ENCODE measurements around the gene REXO4. TPM values are rescaled to one million over a fixed set of nuclear protein-coding genes. Genes with fewer than 3 reads are reported as not detected.
"Not testable (repeated sequence)": the region's sequence is repeated elsewhere in the genome, so short reads cannot be mapped to it uniquely, and the experiment has no call there.

The REXO4 gene
- total RNA-seq, 1 donor = 29.9 TPM

DNA sequence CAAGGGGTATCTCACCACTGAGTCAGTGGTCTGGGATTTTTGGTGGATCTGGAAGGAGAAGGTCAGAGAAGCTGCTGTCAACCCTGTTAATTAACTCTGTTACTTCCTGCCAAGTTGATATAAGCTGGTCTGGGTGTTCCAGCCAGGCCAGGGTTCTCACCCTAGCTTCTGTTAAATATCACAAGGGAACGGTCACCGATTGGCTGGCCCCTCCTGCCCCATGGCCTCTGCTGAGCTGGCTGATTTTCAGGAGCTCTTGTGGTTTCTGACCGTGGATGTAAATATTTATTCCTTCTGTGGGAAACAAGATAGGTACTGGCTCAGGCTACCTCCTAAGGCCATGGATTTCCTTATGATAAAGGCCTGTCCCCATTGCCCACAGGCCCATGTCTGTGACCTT is 5.4 kb upstream of the REXO4 start:
- DNase-seq (ENCODE audit: low read depth in 2 of 3, low spot score in 2 of 3) = no peak

DNA sequence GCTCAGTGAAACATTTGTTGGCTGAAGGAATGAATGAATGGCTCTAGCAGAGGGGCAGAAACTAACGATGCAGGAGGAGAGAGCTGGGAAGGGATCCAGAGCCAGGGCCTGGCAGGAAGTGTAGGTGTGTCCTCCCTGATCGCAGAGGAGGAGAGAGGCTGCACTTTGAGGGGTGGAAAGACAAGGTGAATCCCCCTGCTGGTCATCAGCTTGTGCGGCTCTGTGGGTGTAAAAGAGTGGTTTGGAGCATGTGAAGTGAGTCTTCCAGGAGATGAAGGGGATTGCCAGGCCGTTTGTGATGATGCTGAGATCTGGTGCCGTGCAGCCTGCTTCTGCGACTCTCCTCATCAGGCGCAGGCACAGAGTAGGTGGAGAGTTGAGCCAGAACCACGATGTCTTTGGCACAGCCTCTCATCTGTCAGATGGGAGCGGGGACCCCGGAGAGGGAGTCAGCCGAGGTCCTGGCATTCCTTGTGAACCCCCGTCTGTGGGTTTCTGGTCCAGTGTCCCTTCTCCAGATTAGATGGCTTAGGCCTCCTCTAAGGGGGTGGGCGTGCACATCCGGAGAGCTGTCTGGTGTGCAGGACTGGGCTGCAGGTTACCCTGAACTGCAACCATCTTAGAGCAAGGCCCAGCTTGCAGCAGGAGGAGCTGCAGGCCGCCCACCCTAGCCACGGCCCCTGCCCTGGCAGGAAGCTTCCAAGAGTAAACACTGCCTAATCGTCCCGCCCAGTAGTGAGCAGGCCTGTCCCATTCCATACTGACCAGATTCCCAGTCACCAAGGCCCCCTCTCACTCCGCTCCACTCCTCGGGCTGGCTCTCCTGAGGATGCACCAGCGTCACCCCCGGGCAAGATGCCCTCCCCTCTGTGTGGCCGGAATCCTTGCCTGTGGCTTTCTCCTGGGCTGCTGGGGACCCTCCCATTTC is 4.1 kb upstream of the REXO4 start, which contains the start of gene ADAMTS13:
ADAMTS13 (plus strand) TSS at position 753 of the 928 bp plus-strand sequence; CDS start at position 830, 77 bp downstream.
- DNase-seq (ENCODE audit: low read depth in 2 of 3, low spot score in 2 of 3) = no peak

DNA sequence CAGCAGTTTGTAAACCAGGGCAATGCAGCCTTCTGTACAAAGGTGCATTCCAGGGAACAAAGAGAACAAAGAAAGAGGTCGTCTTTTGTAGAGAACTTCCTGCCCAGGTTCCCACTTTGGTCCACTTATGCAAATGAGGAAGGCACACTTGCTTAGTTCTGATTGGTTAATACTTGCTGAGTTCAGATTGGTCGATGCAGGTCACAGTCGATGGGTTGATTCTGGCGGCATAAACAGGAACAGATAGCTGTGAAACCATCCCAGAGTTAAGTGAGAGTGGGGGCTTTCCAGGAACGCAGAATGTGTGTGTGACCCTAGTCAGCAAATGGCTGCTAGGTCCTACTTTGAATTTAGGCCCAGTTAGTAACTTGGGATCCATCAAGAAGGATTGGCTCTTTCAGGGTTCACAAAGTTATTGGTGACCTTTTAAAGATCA is 2.6 kb upstream of the REXO4 start:
- DNase-seq (ENCODE audit: low read depth in 2 of 3, low spot score in 2 of 3) = peak in 2 of 3 donors; percentile 42 to 45

DNA sequence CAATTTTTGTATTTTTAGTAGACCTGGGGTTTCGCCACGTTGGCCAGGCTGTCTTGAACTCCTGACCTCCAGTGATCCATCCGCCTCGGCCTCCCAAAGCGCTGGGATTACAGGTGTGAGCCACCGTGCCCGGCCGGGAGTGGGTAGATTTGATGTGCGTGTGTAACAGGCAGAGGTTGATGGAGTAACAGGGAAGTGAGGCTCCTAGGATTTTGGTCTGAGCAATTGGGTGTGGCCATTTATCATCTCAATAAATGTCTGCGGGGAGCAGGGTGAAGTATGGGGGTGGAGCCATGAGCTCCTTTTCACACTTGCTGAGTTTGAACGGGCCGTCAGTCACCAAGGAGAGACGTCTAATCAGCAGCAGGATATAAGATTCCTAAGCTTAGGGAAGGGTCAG is 1.2 kb upstream of the REXO4 start:
- no peak for DNase-seq (ENCODE audit: low read depth in 2 of 3, low spot score in 2 of 3)

DNA sequence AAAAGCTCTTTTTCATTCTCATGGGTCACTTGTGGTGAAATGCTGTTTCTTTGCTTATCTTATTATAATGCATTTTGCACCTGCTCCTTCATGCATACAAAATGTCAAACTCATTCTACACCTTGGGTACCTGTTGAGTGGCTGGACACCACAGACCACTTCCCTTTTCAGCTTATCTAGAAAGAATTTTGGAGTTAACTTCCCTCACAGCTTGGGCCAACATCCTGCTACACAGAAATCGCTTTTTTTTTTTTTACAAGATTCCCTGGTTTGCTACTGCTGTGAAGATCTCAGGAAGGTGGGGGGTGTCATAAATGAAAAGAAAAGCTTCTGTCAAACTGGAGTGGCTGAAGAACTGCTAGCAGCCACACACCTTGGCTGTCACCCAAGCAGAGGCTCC is 2.6 kb downstream of the REXO4 start:
- peak in 2 of 3 donors; percentile 30 to 53 for DNase-seq (ENCODE audit: low read depth in 2 of 3, low spot score in 2 of 3)

DNA sequence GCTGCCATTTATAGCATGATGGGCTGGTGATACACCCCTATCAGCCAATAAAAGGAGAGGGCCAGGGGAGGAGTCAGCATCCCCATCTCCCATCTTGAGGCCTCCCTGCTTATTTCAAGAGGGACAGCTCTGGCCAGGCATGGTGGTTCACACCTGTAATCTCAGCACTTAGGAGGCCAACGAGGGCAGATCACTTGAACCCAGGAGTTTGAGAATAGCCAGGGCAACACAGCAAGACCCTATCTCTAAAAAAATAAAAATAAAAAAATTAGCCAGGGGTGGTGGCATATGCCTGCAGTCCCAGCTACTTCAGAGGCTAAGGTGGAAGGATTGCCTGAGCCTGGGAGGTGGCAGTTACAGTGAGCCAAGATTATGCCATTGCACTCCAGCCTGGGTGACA is 9.8 kb downstream of the REXO4 start:
- DNase-seq (ENCODE audit: low read depth in 2 of 3, low spot score in 2 of 3) = no peak

DNA sequence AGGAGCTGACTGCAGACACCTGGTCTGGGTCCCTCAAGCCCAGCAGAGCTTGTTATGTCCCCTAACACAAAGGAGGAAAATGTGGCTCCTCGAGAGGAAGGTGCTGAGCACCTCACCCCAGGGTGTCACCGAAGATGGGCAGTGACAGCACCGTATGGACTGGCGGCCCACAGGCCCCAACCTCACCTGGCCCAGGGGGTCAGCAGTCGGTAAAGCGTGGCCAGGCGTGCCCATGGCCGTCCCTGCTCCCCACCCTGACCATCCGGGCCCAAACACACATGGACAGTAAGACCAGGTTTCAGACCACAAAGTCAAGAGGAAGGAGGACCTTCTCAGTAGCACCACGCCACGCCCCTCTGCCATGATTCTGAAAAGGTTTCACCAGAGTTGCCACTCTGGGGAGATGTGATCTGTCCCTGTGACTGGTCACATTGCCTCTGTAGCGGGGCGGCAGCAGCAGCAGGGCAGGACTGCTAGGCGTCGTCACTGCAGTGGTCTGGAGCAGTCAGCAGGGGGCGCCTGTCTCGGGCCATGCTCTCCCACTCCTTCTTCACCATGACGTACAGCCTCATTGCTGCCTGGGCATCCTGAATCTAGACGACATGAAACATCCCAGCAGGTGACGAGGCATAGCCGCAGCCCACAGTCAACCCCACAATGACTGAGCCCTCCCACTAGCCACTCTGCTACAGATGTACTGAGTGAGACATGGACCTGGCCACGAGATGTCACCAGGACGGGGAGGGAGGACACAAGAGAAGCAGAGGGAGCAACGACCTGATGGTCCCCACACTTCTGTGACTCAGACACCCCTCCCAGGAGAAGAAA is 11.1 kb downstream of the REXO4 start:
- peak; percentile 65 to 83 (median 77) for DNase-seq (ENCODE audit: low read depth in 2 of 3, low spot score in 2 of 3)

DNA sequence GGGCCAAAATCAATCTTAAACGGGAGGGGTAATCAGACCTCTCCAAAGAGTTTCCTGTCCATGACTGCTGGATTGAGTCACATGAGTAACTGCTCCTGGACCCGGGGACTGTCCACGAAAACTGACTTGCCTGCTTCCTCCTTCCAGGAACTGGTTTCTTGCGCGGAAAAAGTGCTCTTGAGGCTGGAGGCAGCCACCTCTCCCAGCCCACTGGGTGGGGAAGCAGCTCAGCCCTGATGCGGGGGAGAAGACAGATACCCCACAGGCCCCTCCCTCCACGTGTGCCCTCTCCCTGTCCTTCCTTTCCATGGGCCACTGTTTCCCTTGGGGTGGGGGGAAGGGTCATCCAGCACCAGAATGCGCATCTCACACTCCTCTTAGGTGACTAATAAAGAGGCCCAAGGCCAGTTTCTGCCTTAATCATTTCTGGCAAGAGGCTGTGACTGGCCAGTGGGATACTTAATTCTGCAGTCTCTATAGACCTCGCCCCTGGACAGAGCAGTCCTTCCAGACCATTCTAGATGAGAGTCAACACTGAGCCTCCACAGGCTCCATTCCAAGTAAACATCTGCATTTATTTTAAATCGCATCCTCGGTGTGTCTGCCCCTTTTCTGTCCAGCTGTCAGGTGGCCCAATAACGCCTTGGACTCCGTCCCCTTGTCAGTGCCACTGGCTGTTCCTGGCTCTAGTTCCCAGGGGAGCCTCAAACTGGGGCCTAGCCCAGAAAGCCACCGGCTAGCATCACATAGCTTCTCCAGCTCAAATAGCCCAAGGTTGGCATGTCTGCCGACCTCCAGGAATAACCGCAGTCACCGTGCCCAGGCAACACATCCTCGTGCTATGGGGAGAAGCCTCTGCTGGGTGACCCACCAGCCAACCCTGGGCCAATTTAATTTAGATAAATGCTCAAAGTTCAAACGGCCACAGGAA is 12.0 kb downstream of the REXO4 start:
- no peak for DNase-seq (ENCODE audit: low read depth in 2 of 3, low spot score in 2 of 3)

DNA sequence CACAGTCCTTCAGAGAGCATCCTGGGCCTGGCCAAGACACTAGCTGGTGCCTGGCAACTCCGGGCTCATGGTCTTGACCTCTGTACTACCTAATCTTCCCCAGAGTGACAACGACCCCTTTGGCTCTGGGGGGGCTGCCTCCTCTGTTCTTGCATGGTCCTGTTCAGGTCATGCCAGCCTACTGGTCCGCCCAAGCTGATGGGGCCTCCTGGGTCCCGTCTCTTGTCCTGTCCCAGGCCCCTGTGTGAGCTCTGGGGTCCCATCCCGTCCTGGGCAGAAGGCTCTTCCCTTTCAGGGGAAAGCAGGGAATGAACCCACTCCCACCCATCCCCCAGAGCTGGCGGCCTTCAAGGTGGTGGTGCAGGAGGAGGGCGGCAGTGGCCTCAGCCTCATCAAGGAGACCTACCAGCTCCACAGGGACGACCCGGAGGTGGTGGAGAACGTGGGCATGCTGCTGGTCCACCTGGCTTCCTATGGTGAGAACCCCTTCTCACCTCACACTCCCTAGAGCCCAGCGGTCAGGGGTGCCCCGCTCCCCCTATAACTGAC is 13.3 kb downstream of the REXO4 start:
- DNase-seq (ENCODE audit: low read depth in 2 of 3, low spot score in 2 of 3) = no peak

DNA sequence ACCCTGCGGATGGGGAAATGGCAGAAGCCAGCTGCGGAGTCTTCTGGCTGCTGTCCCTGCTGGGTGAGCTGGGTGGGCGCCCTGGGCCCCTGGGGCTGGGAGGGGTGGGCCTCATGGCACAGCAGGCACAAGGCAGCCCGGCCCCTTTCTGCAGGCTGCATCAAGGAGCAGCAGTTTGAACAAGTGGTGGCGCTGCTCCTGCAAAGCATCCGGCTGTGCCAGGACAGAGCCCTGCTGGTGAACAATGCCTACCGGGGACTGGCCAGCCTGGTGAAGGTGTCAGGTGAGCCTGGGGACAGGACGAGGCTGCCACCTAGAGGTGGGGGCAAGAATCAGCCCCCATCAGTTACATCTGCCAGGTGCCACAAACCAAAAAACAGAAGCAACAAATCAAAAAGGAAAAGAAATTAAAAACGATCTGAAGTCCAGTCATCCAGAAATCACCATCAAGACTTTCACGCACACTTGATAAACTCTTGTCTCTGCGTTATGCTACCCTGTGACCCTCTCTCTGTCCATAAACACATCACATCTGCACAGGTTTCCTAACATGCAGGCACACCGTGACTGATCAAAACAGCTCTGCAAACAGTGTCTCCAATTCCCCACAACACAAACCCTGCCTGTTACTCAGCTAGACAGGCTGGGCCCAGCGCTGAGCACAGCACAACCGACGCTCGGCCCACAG is 13.9 kb downstream of the REXO4 start:
- peak; percentile 28 to 60 (median 54) for DNase-seq (ENCODE audit: low read depth in 2 of 3, low spot score in 2 of 3)

DNA sequence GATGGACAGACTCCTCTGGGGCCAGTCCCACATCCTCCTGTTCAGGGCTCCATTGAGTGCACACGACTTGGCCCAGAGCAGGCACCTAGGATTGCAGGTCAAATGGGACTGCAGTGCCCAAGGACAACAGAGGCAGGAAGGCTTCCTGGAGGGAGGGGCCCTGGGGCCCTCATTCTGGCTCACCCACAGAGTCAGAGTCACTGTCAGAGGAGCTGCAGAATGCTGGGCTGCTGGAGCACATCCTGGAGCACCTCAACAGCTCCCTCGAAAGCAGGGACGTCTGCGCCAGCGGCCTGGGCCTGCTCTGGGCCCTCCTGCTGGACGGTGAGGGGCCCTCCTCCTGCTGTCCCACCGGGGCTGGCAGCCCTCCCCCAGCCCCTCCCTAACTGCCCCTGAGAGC is 15.1 kb downstream of the REXO4 start:
- no peak for DNase-seq (ENCODE audit: low read depth in 2 of 3, low spot score in 2 of 3)

DNA sequence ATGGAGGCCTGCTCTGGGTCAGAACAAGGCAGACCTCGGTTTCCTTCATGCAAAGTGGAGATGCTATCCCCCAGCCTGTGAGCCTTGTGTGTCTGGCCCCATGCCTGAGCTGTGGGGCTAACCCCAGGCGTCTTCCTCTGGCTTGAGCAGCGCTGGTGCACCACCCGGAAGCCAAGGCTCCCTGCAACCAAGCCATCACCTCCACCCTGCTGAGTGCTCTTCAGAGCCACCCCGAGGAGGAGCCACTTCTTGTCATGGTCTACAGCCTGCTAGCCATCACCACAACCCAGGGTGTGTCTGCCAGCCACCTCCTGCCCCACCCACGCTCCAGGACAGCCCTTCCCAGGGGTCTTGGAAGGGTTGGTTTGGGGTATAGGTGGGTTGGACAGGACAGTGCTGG is 16.2 kb downstream of the REXO4 start:
- no peak for DNase-seq (ENCODE audit: low read depth in 2 of 3, low spot score in 2 of 3)

DNA sequence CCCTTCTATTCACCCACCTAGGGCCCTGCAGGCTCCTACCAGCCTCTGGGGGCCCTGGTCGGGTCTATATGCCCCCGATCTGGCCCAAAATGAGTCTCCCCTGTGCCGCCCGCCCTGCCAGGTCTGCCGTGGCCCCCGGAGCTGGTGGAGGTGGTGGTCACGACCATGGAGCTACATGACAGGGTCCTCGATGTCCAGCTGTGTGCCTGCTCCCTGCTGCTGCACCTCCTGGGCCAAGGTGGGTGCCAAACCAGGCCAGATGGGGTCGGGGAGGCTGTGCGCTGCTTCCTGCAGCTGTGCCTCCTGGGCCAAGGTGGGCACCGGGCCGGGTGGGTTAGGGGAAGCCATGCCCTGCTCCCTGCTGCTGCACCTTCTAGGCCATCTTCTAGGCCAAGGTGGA is 17.5 kb downstream of the REXO4 start:
- DNase-seq (ENCODE audit: low read depth in 2 of 3, low spot score in 2 of 3) = no peak

DNA sequence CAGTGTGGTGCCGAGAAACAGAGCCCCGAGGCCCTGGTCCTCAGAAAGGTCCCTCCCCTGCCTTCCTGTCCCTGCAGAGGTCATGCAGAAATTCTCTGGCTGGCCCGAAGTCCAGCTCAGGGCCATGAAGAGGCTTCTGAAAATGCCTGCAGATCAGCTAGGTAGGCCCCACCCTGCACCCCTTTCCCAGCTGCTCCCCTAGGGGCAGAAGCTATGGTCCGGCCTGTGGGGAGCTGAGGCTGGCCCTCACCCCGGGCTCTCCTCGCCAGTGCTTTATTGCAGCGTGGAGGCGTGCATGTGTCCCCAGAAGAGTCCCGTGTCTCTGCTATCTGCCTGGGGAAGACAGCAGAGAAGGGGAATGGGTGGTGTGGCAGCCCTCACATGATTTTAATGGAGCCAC is 19.9 kb downstream of the REXO4 start:
- DNase-seq (ENCODE audit: low read depth in 2 of 3, low spot score in 2 of 3) = no peak

DNA sequence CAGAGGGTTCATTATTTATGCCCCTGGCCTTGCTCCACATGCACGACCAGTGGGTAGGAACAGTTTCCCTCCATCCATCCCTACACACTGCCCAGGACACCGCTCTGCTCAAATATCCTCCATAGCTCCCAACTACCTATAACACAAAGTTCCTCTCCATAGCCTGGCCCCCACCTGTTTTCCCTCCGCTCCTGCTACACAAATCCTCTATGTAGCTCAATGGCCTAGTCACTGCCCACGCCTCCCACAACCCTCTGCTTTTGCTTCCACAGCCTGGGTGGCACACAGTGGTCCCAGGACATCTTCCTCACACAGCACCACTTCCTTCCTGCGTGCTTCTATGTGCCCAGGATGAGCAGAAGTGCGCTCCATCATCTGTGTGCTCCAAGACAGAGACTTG is 20.4 kb downstream of the REXO4 start:
- DNase-seq (ENCODE audit: low read depth in 2 of 3, low spot score in 2 of 3) = no peak

DNA sequence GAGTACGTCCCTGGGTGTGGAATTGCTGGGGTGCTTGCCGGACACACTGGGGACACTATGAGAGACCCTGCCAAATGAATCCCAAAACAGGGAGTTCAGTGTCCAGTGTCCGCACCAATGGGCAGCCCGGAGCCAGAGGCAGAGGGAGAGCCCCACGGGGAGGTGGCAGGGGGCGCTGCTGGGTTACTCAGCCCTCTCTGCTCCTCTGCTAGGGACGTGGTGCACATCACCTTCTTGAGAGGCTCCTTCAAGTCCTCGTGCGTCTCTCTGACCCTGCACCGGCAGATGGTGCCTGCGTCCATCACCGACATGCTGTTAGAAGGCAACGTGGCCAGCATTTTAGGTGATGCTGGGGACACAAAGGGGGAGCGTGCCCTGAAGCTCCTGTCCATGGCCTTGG is 20.9 kb downstream of the REXO4 start:
- DNase-seq (ENCODE audit: low read depth in 2 of 3, low spot score in 2 of 3) = peak in 1 of 3 donors; percentile 20

DNA sequence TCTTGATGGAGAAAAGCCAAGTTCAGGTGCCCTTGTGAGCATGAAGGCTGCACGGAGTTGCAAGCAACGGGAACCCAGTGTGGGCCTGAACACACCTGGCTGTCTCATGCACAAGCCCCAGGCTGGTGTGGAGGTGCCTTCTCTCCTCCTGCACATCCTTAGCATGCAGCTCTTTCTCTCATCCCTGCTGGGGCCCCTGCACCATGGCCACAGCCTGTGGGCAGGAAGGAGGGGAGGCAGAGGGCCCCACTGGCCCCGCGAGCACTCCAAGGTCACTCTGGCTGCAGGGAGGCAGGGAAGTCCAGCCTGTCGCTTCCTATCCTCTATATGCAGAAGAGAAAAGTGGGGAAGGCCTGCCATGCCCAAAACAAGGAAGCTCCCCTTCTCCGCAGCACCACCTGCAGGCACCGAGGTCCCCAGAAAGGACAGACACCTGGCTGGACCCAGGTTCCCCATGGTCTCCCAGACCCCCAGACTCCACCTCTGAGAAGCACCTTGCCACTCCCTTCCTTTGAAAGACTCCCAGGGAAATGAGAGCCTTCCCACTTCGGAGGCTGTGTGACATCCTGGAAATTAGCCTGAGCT is 23.0 kb downstream of the REXO4 start:
- no peak for DNase-seq (ENCODE audit: low read depth in 2 of 3, low spot score in 2 of 3)

DNA sequence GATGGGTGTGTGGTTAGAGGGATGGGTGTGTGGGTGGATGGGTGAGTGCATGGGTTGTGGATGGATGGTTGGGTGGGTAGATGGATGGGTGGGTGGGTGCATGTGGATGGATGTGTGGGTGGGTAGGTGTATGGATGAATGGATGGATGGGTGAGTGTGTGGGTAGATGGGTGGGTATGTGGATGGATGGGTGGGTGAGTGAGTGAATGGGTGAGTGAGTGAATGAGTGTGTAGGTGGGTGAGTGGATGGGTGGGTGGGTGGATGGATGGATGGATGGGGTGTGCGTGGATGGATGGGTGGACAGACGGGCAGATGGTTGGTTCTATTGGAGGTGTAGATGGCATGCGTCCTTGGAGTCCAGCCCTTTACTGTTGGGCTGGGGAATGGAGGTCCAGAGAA is 24.4 kb downstream of the REXO4 start:
- no peak for DNase-seq (ENCODE audit: low read depth in 2 of 3, low spot score in 2 of 3)

DNA sequence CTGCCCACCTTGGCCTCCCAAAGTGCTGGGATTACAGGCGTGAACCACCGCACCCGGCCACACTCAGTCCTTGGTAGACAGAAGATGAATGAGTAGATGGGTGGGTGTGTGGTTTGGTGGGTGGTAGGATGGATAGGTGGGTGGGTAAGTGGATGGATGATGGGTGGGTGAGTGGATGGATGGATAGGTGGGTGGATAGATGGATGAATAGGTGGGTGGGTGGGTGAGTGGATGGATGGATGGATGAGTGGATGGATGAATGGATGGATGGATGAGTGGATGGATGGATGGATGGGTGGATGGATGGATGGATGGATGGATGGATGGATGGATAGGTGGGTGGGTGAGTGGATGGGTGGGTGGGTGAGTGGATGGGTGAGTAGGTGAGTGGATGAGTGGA is 25.5 kb downstream of the REXO4 start:
- DNase-seq (ENCODE audit: low read depth in 2 of 3, low spot score in 2 of 3) = not testable (repeated sequence)

All from hematopoietic multipotent progenitor cell (in vitro differentiated cells).